Measurements from ENCODE around the gene GRIPAP1.
"Not testable (repeated sequence)": the region's sequence is repeated elsewhere in the genome, so short reads cannot be mapped to it uniquely, and the experiment has no call there.

GRIPAP1 gene

DNA sequence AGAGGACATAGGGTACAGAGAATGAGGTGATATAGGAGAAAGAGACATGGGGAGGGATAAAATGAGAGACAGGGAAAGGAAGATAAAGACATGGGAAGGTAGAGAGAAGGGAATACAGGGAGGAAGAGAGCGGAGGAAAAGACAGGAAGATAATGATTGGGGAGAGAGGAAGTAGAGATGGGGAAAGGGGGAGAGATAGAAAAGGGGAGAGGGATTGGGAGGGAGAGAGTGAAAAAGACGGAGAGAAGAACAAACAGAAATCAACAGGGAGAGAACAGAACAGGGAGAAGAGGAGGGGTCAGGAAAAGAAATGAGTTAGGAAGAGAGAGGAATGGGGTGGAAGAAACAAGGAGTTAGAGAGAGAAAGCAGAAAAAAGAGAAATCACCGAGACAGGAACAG, 4.6 kb downstream of the GRIPAP1 start:
- DNase-seq = no peak

GRCh38 chrX:48996969-48997368, 5.1 kb downstream of the GRIPAP1 start:
- no peak for DNase-seq

DNA sequence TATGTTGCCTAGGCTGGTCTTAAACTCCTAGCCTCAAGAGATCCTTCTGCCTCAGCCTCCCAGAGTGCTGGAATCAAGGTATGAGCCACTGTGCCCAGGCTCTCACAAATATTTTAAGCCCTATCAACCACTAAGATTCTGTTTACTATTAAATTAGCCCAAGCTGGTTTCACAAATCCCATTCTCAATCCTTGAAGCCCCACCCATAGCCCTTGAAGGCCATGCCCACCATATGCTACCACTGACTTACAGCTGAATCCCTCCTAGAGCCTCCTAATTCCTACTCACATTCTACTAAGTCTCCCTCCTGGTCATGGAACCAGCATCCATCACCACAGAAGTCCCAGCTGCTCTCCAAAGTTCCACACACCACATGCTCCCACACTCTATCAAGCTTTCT, 9.7 kb downstream of the GRIPAP1 start:
- DNase-seq = no peak

GRCh38 chrX:48989483-48989882, 12.6 kb downstream of the GRIPAP1 start:
- no peak for DNase-seq

GRCh38 chrX:48983896-48984295, 18.2 kb downstream of the GRIPAP1 start:
- DNase-seq = no peak

- DNase-seq = no peak
Measured at GRCh38 chrX:48983081-48983480, 19.0 kb downstream of the GRIPAP1 start.

DNA sequence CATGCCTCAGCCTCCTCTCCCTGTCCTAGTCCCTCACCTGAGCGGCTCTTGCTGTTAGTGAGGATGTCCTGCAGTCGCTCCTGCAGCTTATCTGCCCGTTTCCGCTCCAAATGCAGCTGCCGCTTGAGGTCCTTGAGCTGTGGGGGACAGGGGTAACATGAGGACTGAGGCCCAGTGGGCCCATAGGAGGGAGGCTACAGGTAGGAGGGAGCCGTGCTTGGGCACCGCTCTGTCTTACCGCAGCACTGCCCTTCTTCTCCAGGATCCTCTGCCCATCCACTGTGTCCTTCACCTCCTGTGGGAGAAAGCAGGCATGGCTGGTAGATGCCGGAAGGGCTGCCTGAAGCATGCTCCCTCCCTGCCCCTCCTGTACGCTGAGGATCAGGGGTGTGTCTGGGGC, 20.9 kb downstream of the GRIPAP1 start:
- DNase-seq = no peak

DNA sequence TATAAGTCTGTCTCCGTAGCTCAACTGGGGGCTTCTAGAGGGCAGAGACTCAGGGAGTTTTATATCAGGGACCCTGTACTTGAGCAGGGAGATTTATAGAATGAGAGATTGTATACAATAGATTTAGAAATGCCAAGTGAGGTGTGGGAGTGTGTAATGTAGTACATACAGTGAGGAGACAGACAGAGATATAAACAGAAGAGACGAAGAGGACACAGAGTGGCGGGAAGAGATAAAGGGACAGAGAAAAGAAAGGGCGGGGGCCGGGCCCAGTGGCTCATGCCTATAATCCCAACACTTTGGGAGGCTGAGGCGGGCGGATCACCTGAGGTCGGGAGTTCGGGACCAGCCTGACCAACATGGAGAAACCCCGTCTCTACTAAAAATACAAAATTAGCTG, 21.7 kb downstream of the GRIPAP1 start:
- DNase-seq = not testable (repeated sequence)

DNA sequence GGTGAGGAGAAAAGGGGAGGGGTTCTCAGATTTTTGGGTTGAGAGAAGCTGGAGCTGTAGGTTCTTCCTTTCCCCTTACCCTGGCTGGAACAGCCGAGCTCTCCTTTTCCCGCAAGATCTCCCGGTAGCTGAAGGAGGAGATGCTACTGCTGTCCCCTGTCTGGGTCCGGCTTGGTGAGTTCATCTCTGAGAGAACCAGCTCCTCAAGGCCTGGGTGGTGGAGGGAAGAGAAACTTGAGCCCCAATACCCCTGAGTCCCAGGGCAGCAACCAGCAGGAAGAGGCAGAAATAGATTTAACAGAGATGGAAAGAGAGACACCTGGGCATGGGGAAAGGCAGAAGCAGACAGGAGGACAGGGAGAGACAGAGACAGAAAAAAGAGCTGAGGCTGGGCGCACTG, 23.8 kb downstream of the GRIPAP1 start:
- DNase-seq = no peak

GRCh38 chrX:48976086-48976485, 26.0 kb downstream of the GRIPAP1 start:
- DNase-seq = no peak

DNA sequence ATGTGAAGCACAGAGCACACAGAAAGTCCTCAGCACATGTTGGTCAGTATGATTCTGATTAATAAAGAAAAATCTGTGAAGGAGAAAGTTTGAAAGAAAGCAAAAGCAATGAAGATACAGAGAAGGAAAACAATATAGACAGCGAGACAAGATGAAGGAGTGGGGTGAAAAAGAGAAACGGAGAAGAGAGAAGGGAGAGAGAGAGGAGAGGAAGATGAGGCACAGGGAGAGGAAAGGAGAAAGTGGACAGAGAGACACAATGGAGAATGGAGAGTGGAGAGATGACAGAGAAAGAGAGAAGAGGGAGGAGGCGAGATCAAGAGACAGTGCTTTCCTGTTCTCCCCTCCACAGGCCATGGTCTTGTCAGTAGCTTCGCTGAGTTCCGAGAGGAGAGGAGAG, 26.5 kb downstream of the GRIPAP1 start:
- no peak for DNase-seq

DNA sequence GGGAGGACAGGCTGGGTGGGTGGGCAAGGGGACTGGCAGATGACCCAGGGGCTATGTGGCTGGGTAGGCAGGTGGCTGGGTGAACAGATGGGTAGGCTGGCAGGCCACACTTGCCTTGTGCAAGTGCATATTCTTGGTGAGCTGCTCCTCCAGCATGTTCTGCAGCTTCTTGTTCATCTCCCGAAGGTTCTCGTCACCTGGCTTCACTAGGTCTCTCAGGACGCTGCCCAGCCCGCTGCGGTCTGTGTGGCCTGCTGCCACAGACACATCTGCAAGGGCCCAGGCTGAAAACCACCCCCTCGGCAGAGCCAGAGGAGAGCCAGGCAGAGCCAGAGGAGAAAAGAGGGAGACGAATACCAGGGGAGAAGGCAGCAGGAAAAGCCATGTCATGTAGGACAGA, 27.0 kb downstream of the GRIPAP1 start:
- no peak for DNase-seq

GRCh38 chrX:48974574-48974973, 27.5 kb downstream of the GRIPAP1 start:
- DNase-seq = no peak

- DNase-seq = no peak
Measured at GRCh38 chrX:48974033-48974432, 28.0 kb downstream of the GRIPAP1 start.

- peak; percentile 33 for DNase-seq
Measured at GRCh38 chrX:48972220-48973164, 29.6 kb downstream of the GRIPAP1 start.

DNA sequence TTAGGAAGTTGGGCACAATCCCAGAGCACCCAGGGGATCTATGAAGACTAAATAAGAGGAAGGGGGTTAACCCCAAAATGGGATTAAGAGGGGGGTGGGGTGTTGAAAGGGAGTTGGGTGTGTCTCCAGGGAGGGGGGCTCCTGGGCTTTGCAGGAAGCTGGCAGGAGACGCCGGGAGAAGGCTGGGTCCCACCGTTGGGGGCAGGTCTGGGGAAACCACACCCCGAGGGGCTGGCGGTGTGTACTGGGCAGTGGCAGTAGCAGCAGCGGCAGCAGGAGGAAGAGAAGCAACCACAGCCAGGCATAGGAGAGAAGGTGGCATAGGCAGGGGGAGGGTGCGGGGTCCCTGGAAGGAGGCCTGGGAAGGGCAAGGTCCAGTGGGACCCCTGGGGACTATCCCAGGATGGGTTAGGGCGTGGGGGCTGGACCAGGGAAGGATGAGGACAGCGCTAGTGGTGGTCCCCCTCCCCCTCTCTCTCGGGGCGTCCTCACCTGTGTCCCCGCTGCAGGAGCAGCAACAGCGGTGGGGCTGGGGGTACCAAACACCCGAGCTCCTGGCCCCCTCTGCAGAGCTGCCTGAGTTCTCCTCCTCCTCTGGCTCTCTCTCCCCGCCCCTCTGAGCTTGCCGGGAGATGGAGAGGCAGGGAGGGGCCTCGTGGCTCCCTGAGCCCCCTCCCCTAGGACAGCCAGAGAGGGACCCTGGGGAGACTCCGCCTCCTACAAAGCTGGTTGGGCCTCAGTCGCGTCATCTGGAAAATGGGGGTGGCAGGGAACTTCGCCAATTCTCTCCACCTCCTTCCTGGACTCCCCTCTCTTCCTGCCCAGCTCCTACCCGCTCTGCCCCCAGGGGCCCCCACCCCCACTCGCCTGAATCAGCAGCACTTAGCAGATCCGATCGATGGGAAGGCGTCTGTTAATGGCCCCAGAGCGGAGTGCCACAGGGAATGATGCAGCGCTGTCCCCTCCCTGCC, 30.5 kb downstream of the GRIPAP1 start, which contains the start of gene KCND1:
TSS of gene KCND1 (minus strand) at position 596 of the 971 bp plus-strand sequence. CDS start 1,573 bp downstream, outside the sequence.
- no peak for DNase-seq

DNA sequence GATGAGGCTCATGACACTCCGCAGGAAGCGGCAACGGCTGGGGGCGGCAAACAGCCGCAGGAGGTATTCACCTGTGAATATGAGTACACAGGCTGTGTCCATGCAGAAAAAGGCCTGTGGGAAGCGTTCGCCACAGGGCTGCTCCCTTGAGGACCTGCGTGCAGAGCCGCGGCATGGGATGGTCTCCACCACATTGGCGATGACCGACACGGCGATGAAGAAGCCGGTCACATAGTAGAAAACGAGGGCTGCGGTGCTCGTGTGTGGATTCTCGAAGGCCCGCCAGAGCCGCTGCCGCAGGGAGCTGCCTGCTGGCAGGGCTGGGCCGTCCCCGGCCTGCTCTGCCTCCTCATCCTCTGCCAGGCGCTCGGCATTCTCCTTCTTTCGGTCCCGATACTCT, 32.6 kb downstream of the GRIPAP1 start:
- DNase-seq = no peak

DNA sequence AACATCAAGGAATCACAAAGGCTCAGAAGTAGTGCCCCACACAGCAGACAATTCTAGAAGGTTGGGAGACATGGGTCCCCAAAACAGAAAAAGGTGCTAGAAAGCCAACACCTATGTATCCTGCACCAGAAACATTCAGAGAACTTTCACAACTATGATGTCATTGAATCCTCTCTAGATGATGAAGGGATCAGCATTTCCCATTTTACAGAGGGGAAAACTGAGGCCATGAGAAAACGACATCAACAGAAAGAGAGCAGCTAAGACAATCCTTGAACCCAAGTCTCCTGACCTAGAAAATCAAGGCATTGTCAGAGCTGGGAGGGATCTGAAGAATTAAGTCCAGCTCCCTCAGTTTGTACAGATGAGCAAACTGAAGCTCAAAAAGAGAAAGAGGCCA, 33.7 kb downstream of the GRIPAP1 start:
- DNase-seq = no peak

- DNase-seq = no peak
Measured at GRCh38 chrX:48966796-48967579, 35.1 kb downstream of the GRIPAP1 start.

GRCh38 chrX:48965959-48966358, 36.1 kb downstream of the GRIPAP1 start:
- no peak for DNase-seq

DNA sequence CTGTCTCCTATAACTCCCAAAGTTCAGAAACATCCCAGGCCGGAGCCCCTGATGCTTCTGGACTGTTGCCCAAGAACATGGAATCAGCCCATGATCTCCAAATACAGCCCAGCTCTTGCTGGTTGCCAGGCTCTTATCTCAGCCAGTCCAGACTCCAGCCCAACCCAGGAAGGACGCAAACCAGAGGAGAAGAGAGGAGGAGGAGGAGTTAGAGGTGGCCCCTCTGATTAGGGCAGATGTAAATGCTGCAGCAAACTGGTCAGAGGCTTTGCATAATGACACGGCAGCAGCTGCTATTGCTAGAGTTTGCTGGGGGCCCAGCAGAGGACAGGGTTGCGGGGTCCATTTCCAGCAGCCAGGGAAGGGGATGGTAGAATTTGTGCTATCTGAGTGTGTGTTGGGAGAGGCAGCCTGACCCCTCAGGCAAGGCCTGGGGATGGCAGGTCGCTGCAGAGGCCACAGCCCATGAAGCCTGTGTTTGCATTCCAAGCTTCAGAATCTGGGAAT, 40.4 kb downstream of the GRIPAP1 start:
- DNase-seq = no peak

DNA sequence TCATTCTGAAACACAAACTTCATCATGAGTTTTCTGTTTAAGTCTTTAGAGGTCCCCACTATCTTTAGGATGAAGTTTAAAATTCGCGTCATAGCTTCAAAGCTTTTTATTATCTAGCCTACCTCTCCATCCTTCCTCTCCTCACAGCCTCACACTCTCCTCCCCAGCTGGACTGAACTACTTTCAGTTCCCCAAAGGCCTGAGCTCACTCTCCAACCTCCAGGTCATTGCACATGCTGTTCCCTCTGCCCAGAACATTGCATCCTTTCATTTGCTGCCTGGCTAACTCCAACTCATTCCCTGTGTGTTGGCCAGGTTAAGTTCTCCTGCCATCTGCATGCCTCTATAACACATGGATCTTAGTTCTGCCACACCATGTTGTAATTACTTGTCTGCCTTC, 41.8 kb downstream of the GRIPAP1 start:
- DNase-seq = no peak

Measured in CD4-positive, alpha-beta T cell treated with Interferon gamma for 1 hour (primary cell).